HCT116 (cell line): ENCODE data around the gene KRTAP12-2. TPM values are rescaled to one million over a fixed set of nuclear protein-coding genes. Genes with fewer than 3 reads are reported as not detected.

Experiments
- ATAC-seq: fragments of 200-7000 bp; cut with Tn5 transposase; 2 replicates; pipeline ENCODE4 v1.9.1; 2020; ENCODE audit warnings: mild to moderate bottlenecking, moderate library complexity
- BruUV-seq: library from RNA; stranded (reverse); fragments of 400-500 nt; replicated peaks from 2 replicates; lab custom pipeline; 2021; lab: Mats Ljungman, UMichigan
- CTCF ChIA-PET: fragments of 300-600 bp; sonication (Branson Sonifier 250); formaldehyde crosslinking; loops from one replicate; lab custom pipeline; 2021; ENCODE audit warnings: antibody characterized with exemption; lab: Charles Lee
- POLR2A ChIA-PET: fragments of 300-600, 350-600 bp; sonication (Branson Sonifier 250); formaldehyde crosslinking; loops from one replicate; lab custom pipeline; 2021; ENCODE audit warnings: antibody characterized with exemption; lab: Charles Lee
- RAD21 ChIA-PET, 2 experiments: fragments of 300-600 bp; sonication (Branson Sonifier 250); formaldehyde crosslinking; loops; one replicate each; lab custom pipeline; 2023; ENCODE audit warnings: low total read pairs in 2 of 2; ENCODE audit not compliant: uncharacterized antibody in 2 of 2, unreplicated experiment in 2 of 2, low non-redundant PET in 1 of 2; lab: Charles Lee
- DNase-seq: peaks from one replicate; pipeline ENCODE4 v3.0.0-alpha.2; 2010; ENCODE audit warnings: low read depth, low spot score
- H2AFZ ChIP-seq: fragments of 200-600 bp; shearing (Covaris generic), sonication (generic); 2 replicates; pipeline ENCODE4 v1.6.1; 2017; ENCODE audit warnings: low read depth, mixed run types, mixed read lengths, antibody characterized with exemption, low read length; ENCODE audit not compliant: poor library complexity, severe bottlenecking
- H3K27ac ChIP-seq: 2 replicates; pipeline ENCODE4 v1.5.1; 2012; ENCODE audit warnings: low read depth, low read length
- H3K27me3 ChIP-seq: fragments of 200-600 bp; sonication (generic); 2 replicates; pipeline ENCODE4 v1.6.1; 2016; ENCODE audit warnings: mixed run types, low read length, mixed read lengths; ENCODE audit not compliant: insufficient read depth
- H3K36me3 ChIP-seq, 2 experiments: fragments of 200-500 bp in 1 of 2; fragments of 200-600 bp in 1 of 2; sonication (Bioruptor generic) in 1 of 2; sonication (generic) in 1 of 2; 2 replicates each; pipeline versions ENCODE4 v1.5.1 to v1.6.1; 2014 to 2016; ENCODE audit warnings: low read length in 2 of 2, inconsistent platforms in 1 of 2, mixed read lengths in 1 of 2, mixed run types in 1 of 2; ENCODE audit not compliant: insufficient read depth in 2 of 2, control insufficient read depth in 1 of 2
- H3K4me1 ChIP-seq, 2 experiments: fragments of 200-600 bp in 1 of 2; sonication (generic) in 1 of 2; 2 replicates each; pipeline versions ENCODE4 v1.5.1 to v1.6.1; 2012 to 2017; ENCODE audit warnings: low read length in 2 of 2, inconsistent platforms in 1 of 2, mild to moderate bottlenecking in 1 of 2, mixed read lengths in 1 of 2, mixed run types in 1 of 2, moderate library complexity in 1 of 2; ENCODE audit not compliant: insufficient read depth in 2 of 2, control insufficient read depth in 1 of 2
- H3K4me2 ChIP-seq: fragments of 200-600 bp; sonication (generic); 2 replicates; pipeline ENCODE4 v1.6.1; 2017; ENCODE audit warnings: mixed run types, low read length, mixed read lengths
- H3K4me3 ChIP-seq, 2 experiments: fragments of 200-600 bp in 1 of 2; sonication (generic) in 1 of 2; replicated peaks in 1 of 2; 2 replicates each; pipeline ENCODE4 v1.5.1; 2011 to 2016; ENCODE audit warnings: low read length in 2 of 2, control low read depth in 1 of 2, low read depth in 1 of 2, mild to moderate bottlenecking in 1 of 2, mixed read lengths in 1 of 2, mixed run types in 1 of 2
- H3K79me2 ChIP-seq: fragments of 200-600 bp; sonication (generic); 2 replicates; pipeline ENCODE4 v1.6.1; 2017; ENCODE audit warnings: mild to moderate bottlenecking, mixed run types, low read length, moderate library complexity, mixed read lengths; ENCODE audit not compliant: insufficient read depth
- H3K9ac ChIP-seq: fragments of 200-600 bp; sonication (generic); 2 replicates; pipeline ENCODE4 v1.6.1; 2016; ENCODE audit warnings: low read length, mixed read lengths
- H3K9me2 ChIP-seq: fragments of 200-600 bp; sonication (generic), shearing (Covaris generic); 2 replicates; pipeline ENCODE4 v1.6.1; 2017; ENCODE audit warnings: mixed run types, mild to moderate bottlenecking, moderate library complexity; ENCODE audit not compliant: insufficient read depth
- H3K9me3 ChIP-seq, 2 experiments: fragments of 200-500 bp in 1 of 2; fragments of 200-600 bp in 1 of 2; sonication (Bioruptor generic) in 1 of 2; sonication (generic) in 1 of 2; 2 replicates each; pipeline ENCODE4 v1.6.1; 2014 to 2017; ENCODE audit warnings: low read length in 2 of 2, mixed read lengths in 2 of 2, inconsistent platforms in 1 of 2, low read depth in 1 of 2, mild to moderate bottlenecking in 1 of 2, mixed run types in 1 of 2, moderate library complexity in 1 of 2; ENCODE audit not compliant: control insufficient read depth in 1 of 2, insufficient read depth in 1 of 2
- H4K20me1 ChIP-seq: fragments of 200-600 bp; sonication (generic), shearing (Covaris generic); 2 replicates; pipeline ENCODE4 v1.6.1; 2017; ENCODE audit warnings: mixed run types, mild to moderate bottlenecking, moderate library complexity; ENCODE audit not compliant: insufficient read depth
- CBX3 ChIP-seq: IDR thresholded peaks from 2 replicates; pipeline ENCODE4 v1.6.1; 2012; ENCODE audit warnings: low read depth
- CEBPB ChIP-seq: IDR thresholded peaks from 2 replicates; pipeline ENCODE4 v1.6.1; 2012; ENCODE audit warnings: low read depth
- ELF1 ChIP-seq: IDR thresholded peaks from 2 replicates; pipeline ENCODE4 v1.6.1; 2012; ENCODE audit warnings: low read depth, borderline replicate concordance
- EZH2 ChIP-seq: fragments of 200-600 bp; sonication (generic); IDR thresholded peaks from 2 replicates; pipeline ENCODE4 v1.6.1; 2017; ENCODE audit warnings: antibody characterized with exemption, mixed run types
- EZH2phosphoT487 ChIP-seq: fragments of 200-600 bp; IDR thresholded peaks from 2 replicates; pipeline ENCODE4 v1.6.1; 2018; ENCODE audit warnings: antibody characterized with exemption, borderline replicate concordance
- FOSL1 ChIP-seq: IDR thresholded peaks from 2 replicates; pipeline ENCODE4 v1.6.1; 2012; ENCODE audit warnings: low read depth
- JUND ChIP-seq: IDR thresholded peaks from 2 replicates; pipeline ENCODE4 v1.6.1; 2012
- POLR2AphosphoS5 ChIP-seq: IDR thresholded peaks from 2 replicates; pipeline ENCODE4 v1.6.1; 2011; ENCODE audit warnings: mild to moderate bottlenecking, low read depth, low read length, moderate library complexity
- RAD21 ChIP-seq: IDR thresholded peaks from 2 replicates; pipeline ENCODE4 v1.6.1; 2012; ENCODE audit warnings: low read depth, mild to moderate bottlenecking
- SIN3A ChIP-seq: IDR thresholded peaks from 2 replicates; pipeline ENCODE4 v1.6.1; 2012; ENCODE audit warnings: low read depth
- SP1 ChIP-seq: IDR thresholded peaks from 2 replicates; pipeline ENCODE4 v1.6.1; 2012; ENCODE audit warnings: low read depth
- SRF ChIP-seq: IDR thresholded peaks from 2 replicates; pipeline ENCODE4 v1.6.1; 2012; ENCODE audit warnings: low read depth
- TCF7L2 ChIP-seq: IDR thresholded peaks from 2 replicates; pipeline ENCODE4 v1.7.0; 2011; ENCODE audit warnings: borderline replicate concordance, inconsistent platforms; ENCODE audit not compliant: insufficient read depth, insufficient read length; ENCODE audit errors: extremely low read depth
- ZFX ChIP-seq: fragments of 450-650 bp; IDR thresholded peaks from 2 replicates; pipeline ENCODE4 v1.6.1; 2017
- ZNF274 ChIP-seq: fragments of 200-500 bp; sonication (Bioruptor generic); IDR thresholded peaks from 2 replicates; pipeline ENCODE4 v1.6.1; 2014; ENCODE audit warnings: mild to moderate bottlenecking, low read depth, low read length, inconsistent platforms
- intact Hi-C: fragments of 100-400 bp; cut with micrococcal nuclease; formaldehyde crosslinking; loops from 2 replicates; pipeline ENCODE4 v1.10.0; 2022
- total RNA-seq: library from RNA; stranded (reverse); gene quantifications from one replicate; pipeline ENCODE4 v1.2.1, GENCODE V29; 2021; ENCODE audit not compliant: unreplicated experiment
- TF ChIP-seq, protein P1 (sequence below): IDR thresholded peaks from 2 replicates; pipeline ENCODE4 v1.6.1; 2012
- TF ChIP-seq, protein P2 (sequence below), 3 experiments: fragments of 200-600 bp in 1 of 3; sonication (generic) in 1 of 3; IDR thresholded peaks in 2 of 3; conservative IDR thresholded peaks in 1 of 3; 2 replicates each; pipeline ENCODE4 v1.5.1; 2012 to 2017; ENCODE audit warnings: low read depth in 2 of 3, low read length in 2 of 3, antibody characterized with exemption in 1 of 3, borderline replicate concordance in 1 of 3, control low read depth in 1 of 3, mild to moderate bottlenecking in 1 of 3, mixed read lengths in 1 of 3, mixed run types in 1 of 3, moderate library complexity in 1 of 3; ENCODE audit not compliant: insufficient read depth in 1 of 3
- TF ChIP-seq, protein P3 (sequence below): IDR thresholded peaks from 2 replicates; pipeline ENCODE4 v1.6.1; 2012

The KRTAP12-2 gene
- total RNA-seq, 1 experiment from 2014 or later, result not detected

DNA sequence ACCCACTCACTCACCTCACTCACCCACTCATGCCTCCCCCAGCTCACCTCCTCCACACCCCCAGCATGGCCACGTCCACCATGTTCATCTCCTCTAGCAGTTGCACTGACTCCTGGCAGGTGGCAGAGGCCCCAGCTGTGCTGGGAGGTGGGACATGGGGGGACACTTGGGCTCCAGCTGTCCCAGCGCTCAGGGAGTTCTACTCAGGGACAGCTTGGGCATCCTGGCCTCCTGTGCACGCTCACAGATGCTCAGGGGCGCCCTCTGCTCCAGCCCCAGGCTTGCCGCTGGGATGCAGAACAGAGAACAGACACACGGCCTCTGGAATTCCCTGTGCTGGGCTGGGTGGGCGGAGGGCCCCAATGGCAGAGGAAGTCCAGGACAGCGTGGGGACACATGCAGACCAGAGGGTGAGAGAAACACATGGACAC lies 49.6 kb downstream of the KRTAP12-2 start:
- Histone ChIP-seq H3K4me3 (no peak overlapping the region), H3K36me3 (no peaks in the 10 kb centered on the region), H3K4me1 (no peaks in the 10 kb centered on the region), H3K79me2 (no peaks in the 10 kb centered on the region), H4K20me1 (no peaks in the 10 kb centered on the region), H2AFZ (no peak overlapping the region), H3K9me2 (no peaks in the 10 kb centered on the region), H3K9ac (no peak overlapping the region), H3K27ac (no peak overlapping the region), H3K9me3 (peaks cover 6 to 11% of the 10 kb centered on the region in 2 experiments), H3K4me2 (no peak overlapping the region), H3K27me3 (no peaks in the 10 kb centered on the region)
- RAD21 ChIA-PET, result no interaction called here
- ATAC-seq (no peak), DNase-seq (no peak)
- TF ChIP-seq SP1 (no peak), SRF (no peak), CEBPB (no peak), CBX3 (no peak), JUND (no peak)
- TF ChIP-seq, protein P1, sequence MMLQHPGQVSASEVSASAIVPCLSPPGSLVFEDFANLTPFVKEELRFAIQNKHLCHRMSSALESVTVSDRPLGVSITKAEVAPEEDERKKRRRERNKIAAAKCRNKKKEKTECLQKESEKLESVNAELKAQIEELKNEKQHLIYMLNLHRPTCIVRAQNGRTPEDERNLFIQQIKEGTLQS, result no peak
- POLR2A ChIA-PET, result no interaction called here
- BruUV-seq, result no TSS peak
- intact Hi-C loops, result no loop called here
- CTCF ChIA-PET, result no interaction called here

DNA sequence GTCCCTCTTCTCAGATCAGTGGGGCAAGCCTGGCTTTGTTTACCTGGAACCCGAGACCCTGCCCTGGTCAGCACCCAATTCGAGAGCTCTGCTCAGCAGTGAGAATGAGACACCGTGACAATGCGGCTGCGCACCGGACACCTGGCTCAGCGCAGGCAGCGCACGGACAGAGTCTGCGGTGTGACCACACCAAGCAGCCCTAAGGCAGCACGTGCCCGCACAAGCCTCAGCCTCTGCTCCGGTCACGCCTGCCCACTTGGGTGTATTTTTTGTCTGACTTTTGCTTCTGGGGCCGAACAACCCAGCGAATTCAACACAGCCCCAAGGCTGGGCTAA lies 50.2 kb downstream of the KRTAP12-2 start:
- RAD21 ChIA-PET, result no interaction called here
- no peaks in the 10 kb centered on the region for H3K79me2 ChIP-seq
- H3K4me1 ChIP-seq, result no peaks in the 10 kb centered on the region
- POLR2A ChIA-PET, result no interaction called here
- no peak overlapping the region for H3K9ac ChIP-seq
- ATAC-seq (no peak), DNase-seq (no peak)
- no peaks in the 10 kb centered on the region for H3K27me3 ChIP-seq
- H4K20me1 ChIP-seq, result no peaks in the 10 kb centered on the region
- CTCF ChIA-PET, result no interaction called here
- no peaks in the 10 kb centered on the region for H3K9me2 ChIP-seq
- no peak overlapping the region for H3K4me3 ChIP-seq
- H3K27ac ChIP-seq, result no peak overlapping the region
- no peak overlapping the region for H2AFZ ChIP-seq
- BruUV-seq, result no TSS peak
- no peaks in the 10 kb centered on the region for H3K36me3 ChIP-seq
- no peak overlapping the region for H3K4me2 ChIP-seq
- intact Hi-C loops, result no loop called here
- peaks cover 9 to 10% of the 10 kb centered on the region in 2 experiments for H3K9me3 ChIP-seq
- no peak for TF ChIP-seq TCF7L2
- TF ChIP-seq, protein P1, result no peak
- TF ChIP-seq EZH2, result no peak
- TF ChIP-seq CEBPB, result no peak
- no peak for TF ChIP-seq FOSL1
- no peak for TF ChIP-seq ZNF274
- TF ChIP-seq, protein P2, sequence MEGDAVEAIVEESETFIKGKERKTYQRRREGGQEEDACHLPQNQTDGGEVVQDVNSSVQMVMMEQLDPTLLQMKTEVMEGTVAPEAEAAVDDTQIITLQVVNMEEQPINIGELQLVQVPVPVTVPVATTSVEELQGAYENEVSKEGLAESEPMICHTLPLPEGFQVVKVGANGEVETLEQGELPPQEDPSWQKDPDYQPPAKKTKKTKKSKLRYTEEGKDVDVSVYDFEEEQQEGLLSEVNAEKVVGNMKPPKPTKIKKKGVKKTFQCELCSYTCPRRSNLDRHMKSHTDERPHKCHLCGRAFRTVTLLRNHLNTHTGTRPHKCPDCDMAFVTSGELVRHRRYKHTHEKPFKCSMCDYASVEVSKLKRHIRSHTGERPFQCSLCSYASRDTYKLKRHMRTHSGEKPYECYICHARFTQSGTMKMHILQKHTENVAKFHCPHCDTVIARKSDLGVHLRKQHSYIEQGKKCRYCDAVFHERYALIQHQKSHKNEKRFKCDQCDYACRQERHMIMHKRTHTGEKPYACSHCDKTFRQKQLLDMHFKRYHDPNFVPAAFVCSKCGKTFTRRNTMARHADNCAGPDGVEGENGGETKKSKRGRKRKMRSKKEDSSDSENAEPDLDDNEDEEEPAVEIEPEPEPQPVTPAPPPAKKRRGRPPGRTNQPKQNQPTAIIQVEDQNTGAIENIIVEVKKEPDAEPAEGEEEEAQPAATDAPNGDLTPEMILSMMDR (IDR thresholded peaks at IDR 0.05 in 2 of 3, conservative IDR thresholded peaks at IDR 0.05 in 1 of 3; ENCODE audit: borderline replicate concordance in 1 of 3, insufficient read depth in 1 of 3, low read depth in 2 of 3, low read length in 2 of 3), result no peak
- TF ChIP-seq ELF1, result no peak
- TF ChIP-seq SP1, result no peak
- no peak for TF ChIP-seq RAD21
- no peak for TF ChIP-seq SIN3A
- TF ChIP-seq CBX3, result no peak
- TF ChIP-seq SRF, result no peak
- TF ChIP-seq POLR2AphosphoS5, result no peak
- no peak for TF ChIP-seq EZH2phosphoT487
- TF ChIP-seq, protein P3, sequence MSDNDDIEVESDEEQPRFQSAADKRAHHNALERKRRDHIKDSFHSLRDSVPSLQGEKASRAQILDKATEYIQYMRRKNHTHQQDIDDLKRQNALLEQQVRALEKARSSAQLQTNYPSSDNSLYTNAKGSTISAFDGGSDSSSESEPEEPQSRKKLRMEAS, result no peak
- no peak for TF ChIP-seq ZFX
